Epithelial cell of proximal tubule (primary cell): Measurements from ENCODE around the gene TMTC1. TPM values are rescaled to one million over a fixed set of nuclear protein-coding genes. Genes with fewer than 3 reads are reported as not detected.
A peak's percentile ranks its signal among the peaks of the same experiment; 100 is the strongest.

Source experiments
- DNase-seq: peaks from one replicate; pipeline ENCODE4 v3.0.0-alpha.2; 2011; ENCODE audit warnings: low read depth
- H3K4me3 ChIP-seq: 2 replicates; pipeline ENCODE4 v1.5.1; 2011; ENCODE audit warnings: low read depth, mild to moderate bottlenecking, low read length
- CTCF ChIP-seq: conservative IDR thresholded peaks from 2 replicates; pipeline ENCODE4 v1.5.1; 2012; ENCODE audit warnings: low read depth, mild to moderate bottlenecking, low read length
- total RNA-seq: library from RNA; depleted of rRNA; stranded (reverse); fragments of >200 nt; gene quantifications from 2 replicates; pipeline ENCODE4 v1.2.3, GENCODE V29; 2015

The TMTC1 gene
- total RNA-seq, 1 donor from 2014 or later, result 0.40 TPM

GRCh38 chr12:29807129-29807528, 23.4 kb upstream of the TMTC1 start:
- no peak overlapping the region for H3K4me3 ChIP-seq
- TF ChIP-seq CTCF, result no peak
- DNase-seq, result no peak

- DNase-seq, result no peak
- H3K4me3 ChIP-seq, result no peak overlapping the region
- no peak for TF ChIP-seq CTCF
Observed at GRCh38 chr12:29804019-29804418, 20.3 kb upstream of the TMTC1 start.

- H3K4me3 ChIP-seq, result no peak overlapping the region
- no peak for TF ChIP-seq CTCF
- no peak for DNase-seq
Observed at GRCh38 chr12:29799591-29799990, 15.8 kb upstream of the TMTC1 start.

- no peak for TF ChIP-seq CTCF
- no peak for DNase-seq
- no peak overlapping the region for H3K4me3 ChIP-seq
Observed at GRCh38 chr12:29797565-29798355, 14.0 kb upstream of the TMTC1 start.

- H3K4me3 ChIP-seq, result no peak overlapping the region
- DNase-seq, result peak; percentile 19
- no peak for TF ChIP-seq CTCF
Observed at GRCh38 chr12:29796823-29797263, 13.1 kb upstream of the TMTC1 start.

- H3K4me3 ChIP-seq, result no peak overlapping the region
- TF ChIP-seq CTCF, result no peak
- DNase-seq, result no peak
Observed at GRCh38 chr12:29795715-29796114, 12.0 kb upstream of the TMTC1 start.

GRCh38 chr12:29794862-29795261, 11.1 kb upstream of the TMTC1 start:
- DNase-seq, result no peak
- no peak for TF ChIP-seq CTCF

More at GRCh38 chr12:29794862-29795261, 11.1 kb upstream of the TMTC1 start:
- no peak overlapping the region for H3K4me3 ChIP-seq
